NCI-H2196 treated with DMSO at 0.1 percent for 48 hours (cell line): Measurements from ENCODE around the gene XPR1.
"Not testable (repeated sequence)": the region's sequence is repeated elsewhere in the genome, so short reads cannot be mapped to it uniquely, and the experiment has no call there.

ENCODE experiments used
- DNase-seq: peaks from one replicate; lab custom pipeline; 2025; ENCODE audit not compliant: unreplicated experiment; lab: John Stamatoyannopoulos, UW

XPR1 gene

DNA sequence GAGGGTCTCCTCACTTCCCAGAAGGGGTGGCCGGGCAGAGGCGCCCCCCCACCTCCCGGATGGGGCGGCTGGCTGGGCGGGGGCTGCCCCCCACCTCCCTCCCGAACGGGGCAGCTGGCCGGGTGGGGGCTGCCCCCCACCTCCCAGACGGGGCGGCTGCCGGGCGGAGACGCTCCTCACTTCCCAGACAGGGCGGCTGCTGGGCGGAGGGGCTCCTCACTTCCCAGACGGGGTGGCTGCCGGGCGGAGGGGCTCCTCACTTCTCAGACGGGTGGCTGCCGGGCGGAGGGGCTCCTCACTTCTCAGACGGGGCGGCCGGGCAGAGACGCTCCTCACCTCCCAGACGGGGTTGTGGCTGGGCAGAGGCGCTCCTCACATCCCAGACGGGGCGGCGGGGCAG is 78.9 kb downstream of the XPR1 start:
- not testable (repeated sequence) for DNase-seq

- not testable (repeated sequence) for DNase-seq
Measured at GRCh38 chr1:180711260-180711659, 79.4 kb downstream of the XPR1 start.

GRCh38 chr1:180720753-180721152 is 88.9 kb downstream of the XPR1 start:
- DNase-seq = no peak

DNA sequence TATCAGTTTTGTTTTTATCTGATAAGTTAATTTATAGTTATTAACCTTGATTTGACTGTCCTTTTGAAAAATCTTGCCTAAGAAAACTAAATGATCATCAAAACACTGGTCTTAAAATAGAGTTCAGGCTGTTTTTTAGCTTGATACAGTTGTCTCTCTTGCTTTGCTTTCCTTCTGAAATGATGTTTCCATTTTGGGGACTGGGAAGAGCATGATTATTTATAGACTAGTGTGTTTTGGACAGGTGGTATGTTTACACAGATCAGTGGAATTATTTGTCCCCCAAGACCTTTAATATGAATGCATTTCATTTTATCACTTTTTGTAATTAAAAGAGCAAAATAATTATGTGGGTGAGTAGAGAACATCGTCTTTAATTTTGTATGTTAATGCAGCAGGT is 90.8 kb downstream of the XPR1 start:
- no peak for DNase-seq

- DNase-seq = no peak
Measured at GRCh38 chr1:180724055-180724454, 92.2 kb downstream of the XPR1 start.

- not testable (repeated sequence) for DNase-seq
Measured at GRCh38 chr1:180726024-180726423, 94.2 kb downstream of the XPR1 start.

- not testable (repeated sequence) for DNase-seq
Measured at GRCh38 chr1:180727751-180728150, 95.9 kb downstream of the XPR1 start.

- DNase-seq = no peak
Measured at GRCh38 chr1:180728472-180729106, 96.8 kb downstream of the XPR1 start.

GRCh38 chr1:180731131-180731530 is 99.3 kb downstream of the XPR1 start:
- no peak for DNase-seq

DNA sequence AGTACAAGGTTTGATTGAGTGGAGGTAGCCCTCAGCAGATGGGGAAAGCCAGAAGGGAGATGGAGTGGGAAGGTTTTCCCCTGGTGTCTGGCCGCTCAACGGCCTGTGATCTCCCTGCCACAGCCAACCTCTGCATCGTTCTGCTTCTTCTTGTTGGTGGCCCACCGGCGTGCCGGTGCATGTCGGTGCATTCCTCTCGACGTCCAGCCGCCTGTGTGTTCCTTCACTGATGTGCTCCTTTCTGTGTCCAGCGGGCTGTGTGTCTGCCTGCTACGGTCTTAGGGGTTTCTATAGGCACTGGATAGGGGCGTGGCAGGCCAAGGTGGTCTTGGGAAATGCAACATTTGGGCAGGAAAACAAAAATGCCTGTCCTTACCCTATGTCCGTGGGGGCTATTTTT is 101.0 kb downstream of the XPR1 start:
- no peak for DNase-seq

DNA sequence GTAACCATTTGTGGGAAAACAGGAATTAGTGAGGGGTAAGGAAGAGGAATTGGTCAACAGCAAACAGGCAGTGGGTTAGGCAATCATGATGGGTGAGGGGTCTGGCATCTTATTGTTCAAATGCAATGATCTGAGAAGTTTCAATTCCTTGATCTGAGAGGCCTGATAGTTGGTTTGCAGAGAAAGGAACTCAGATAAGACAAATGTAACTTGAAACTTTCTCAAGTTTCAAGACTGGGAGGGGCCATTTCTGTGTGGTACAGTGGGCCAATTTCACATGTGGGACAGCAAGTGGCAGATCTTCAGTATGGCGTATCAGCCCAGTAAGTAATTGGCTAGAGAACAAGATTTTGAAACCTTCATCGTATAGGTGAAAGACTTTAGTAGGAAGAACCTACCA is 102.5 kb downstream of the XPR1 start:
- DNase-seq = no peak

GRCh38 chr1:180742663-180743062 is 110.8 kb downstream of the XPR1 start:
- no peak for DNase-seq

DNA sequence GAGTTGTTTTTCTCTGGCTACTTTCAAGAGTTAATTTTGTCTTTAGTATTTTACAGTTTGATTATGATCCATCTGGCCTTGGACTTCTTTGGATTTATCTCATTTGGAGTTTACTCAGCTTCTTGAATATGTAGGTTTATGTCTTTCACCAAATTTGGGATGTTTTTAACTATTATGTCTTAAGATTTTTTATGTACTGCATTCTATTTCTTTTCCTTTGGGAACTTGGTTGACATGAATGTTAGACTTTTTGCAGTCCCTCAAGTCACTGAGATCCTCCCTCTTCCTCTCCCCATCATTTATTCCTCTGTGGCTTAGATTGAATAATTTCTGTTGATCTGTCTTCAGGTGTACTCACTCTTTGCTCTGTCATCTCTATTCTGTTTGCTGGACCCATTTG is 112.0 kb downstream of the XPR1 start:
- DNase-seq = no peak

DNA sequence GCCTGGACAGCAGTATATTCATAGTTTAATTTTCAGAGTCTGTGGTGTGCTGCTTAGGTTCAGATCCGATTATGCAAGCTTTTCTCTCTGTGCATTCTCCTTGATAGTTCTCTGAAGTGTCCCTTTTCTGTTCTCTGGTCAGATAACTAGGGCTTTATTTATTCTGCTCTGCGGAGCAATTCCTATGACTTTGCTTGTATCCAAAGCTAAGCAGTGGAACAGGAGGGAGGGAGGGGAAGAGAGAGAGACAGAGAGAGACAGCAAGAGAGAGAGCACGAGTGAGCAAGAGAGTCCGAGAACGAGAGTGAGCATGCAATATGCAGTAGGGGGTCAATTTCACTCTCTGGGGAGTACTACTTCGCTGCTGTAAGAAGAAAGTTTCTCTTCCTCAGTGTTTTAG is 113.3 kb downstream of the XPR1 start:
- no peak for DNase-seq

DNA sequence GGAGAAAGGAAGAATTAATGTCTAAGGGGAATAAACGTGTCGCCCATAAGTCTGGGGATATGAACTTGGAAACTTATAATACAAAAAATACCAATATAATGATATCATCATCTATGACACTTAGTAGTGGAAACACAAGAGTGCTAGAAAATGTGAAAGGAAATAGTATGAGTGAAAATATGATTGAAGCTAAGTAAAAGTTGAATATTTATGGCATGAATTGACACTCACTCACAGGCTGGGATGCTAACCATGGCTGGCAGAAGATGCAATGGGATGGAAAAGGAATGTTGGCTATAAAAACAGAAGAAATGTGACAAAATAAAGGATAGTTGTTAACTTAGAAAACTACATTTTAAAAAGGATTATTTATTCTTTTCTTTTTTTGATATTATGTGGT is 120.1 kb downstream of the XPR1 start:
- DNase-seq = no peak

DNA sequence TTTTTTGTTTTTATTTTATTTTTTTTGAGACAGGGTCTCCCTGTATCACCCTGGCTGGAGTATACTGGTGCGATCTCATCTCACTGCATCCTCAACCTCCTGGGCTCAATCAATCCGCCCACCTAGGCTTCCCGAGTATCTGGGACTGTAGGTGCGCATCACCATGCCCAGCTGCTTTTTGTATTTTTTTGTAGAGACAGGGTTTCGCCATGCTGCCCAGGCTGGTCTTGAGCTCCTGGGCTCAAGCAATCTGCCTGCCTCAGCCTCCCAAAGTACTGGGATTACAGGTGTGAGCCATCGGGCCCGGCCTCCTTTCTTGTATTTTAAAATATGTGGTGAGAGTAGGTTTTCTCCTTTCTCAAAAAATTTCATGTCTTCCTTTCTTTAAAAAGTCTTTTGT is 122.6 kb downstream of the XPR1 start:
- no peak for DNase-seq

DNA sequence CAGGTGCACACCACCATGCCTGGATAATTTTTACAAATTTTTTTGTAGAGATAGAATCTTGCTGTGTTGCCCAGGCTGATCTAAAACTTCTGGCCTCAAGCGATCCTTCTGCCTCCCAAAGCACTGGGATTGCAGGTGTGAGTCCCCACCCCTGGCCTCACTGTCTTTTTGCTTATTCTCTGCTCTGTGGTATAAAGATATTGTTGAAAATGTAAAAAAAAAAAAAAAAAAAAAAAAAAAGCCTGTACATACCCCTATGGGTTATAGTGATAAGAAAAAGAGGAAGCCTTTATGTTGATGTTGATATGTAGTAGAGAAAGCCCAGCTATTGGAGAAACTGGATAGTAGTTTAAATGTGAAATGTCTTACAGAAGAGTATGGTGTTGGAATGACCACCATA is 125.8 kb downstream of the XPR1 start:
- no peak for DNase-seq

- no peak for DNase-seq
Measured at GRCh38 chr1:180762796-180763195, 131.0 kb downstream of the XPR1 start.

- DNase-seq = no peak
Measured at GRCh38 chr1:180765151-180765550, 133.3 kb downstream of the XPR1 start.

DNA sequence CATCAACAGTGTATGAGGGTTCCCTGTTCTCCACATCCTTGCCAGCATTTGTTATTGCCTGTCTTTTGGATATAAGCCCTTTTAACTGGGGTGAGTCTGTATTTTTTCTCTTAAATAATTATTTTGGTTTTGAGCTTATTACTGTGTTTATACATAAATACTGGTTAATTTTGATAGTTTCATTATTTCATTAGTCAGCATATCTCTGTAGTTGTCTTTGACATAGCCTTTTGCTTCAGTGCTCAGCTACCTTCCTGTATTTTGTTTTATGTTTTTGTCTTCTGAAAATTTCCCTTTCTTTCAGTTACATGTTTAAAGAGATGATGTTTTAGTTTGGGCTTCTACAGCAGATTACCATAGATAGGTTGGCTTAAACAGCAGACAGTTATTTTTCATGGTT is 138.1 kb downstream of the XPR1 start:
- DNase-seq = no peak

- no peak for DNase-seq
Measured at GRCh38 chr1:180773210-180773865, 141.5 kb downstream of the XPR1 start.

DNA sequence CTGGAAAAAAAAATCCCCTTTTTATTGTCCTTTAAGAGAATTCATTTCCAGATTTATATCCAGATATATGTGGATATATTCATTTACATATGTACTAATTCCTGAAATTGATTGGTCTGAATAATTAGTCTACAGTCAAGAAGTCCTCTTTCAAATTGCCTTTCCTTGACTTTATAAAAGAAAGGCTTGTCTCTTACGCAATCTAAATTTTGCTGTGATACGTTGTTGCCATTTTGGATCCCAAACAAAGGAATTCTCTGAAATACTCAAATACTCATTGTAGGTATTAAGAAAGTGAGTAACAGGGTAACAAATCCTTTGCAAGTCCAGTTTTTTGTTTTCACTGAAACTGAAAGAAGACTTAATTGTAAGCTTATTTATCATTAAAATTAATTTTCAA is 144.0 kb downstream of the XPR1 start:
- DNase-seq = no peak

GRCh38 chr1:180777072-180777689 is 145.4 kb downstream of the XPR1 start:
- no peak for DNase-seq
